HepG2 (cell line): ENCODE results near the gene HIGD1C. TPM values are rescaled to one million over a fixed set of nuclear protein-coding genes. Genes with fewer than 3 reads are reported as not detected.

Source experiments
- AFF4 ChIP-seq: sonication (generic); formaldehyde crosslinking; IDR thresholded peaks from 2 replicates; pipeline ENCODE4 v1.4.0; 2020; ENCODE audit warnings: missing genetic modification reagents
- AGO2 ChIP-seq: fragments of 200-400 bp; formaldehyde crosslinking; optimal IDR thresholded peaks from 2 replicates; pipeline ENCODE3; 2017; ENCODE audit warnings: mild to moderate bottlenecking, low read depth, low read length, moderate library complexity
- BHLHE40 ChIP-seq: IDR thresholded peaks from 2 replicates; pipeline ENCODE4 v1.6.1; 2011; ENCODE audit warnings: low read length, improper control_type of control experiment
- BRD4 ChIP-seq: sonication (generic); formaldehyde crosslinking; IDR thresholded peaks from 2 replicates; pipeline ENCODE4 v1.4.0; 2020; ENCODE audit warnings: missing genetic modification reagents
- EP300 ChIP-seq, 3 experiments: sonication (generic) in 1 of 3; formaldehyde crosslinking in 1 of 3; IDR thresholded peaks; 2 replicates each; pipeline versions ENCODE4 v1.5.1 to v1.6.1; 2011 to 2020; ENCODE audit warnings: low read depth in 2 of 3, low read length in 2 of 3, borderline replicate concordance in 1 of 3, improper control_type of control experiment in 1 of 3, mild to moderate bottlenecking in 1 of 3, missing genetic modification reagents in 1 of 3, moderate library complexity in 1 of 3
- JUND ChIP-seq: sonication (generic); formaldehyde crosslinking; IDR thresholded peaks from 2 replicates; pipeline ENCODE4 v1.8.0; 2022; ENCODE audit warnings: mild to moderate bottlenecking, missing genetic modification reagents
- MLXIP ChIP-seq: sonication (generic); formaldehyde crosslinking; IDR thresholded peaks from 2 replicates; pipeline ENCODE4 v1.9.0; 2021; ENCODE audit warnings: missing genetic modification reagents, borderline replicate concordance
- PAWR ChIP-seq: sonication (generic); formaldehyde crosslinking; IDR thresholded peaks from 2 replicates; pipeline ENCODE4 v1.4.0; 2020; ENCODE audit warnings: missing genetic modification reagents, mild to moderate bottlenecking, borderline replicate concordance
- SCMH1 ChIP-seq: sonication (generic); formaldehyde crosslinking; IDR thresholded peaks from 2 replicates; pipeline ENCODE4 v1.9.0; 2021; ENCODE audit warnings: missing genetic modification reagents, mild to moderate bottlenecking, borderline replicate concordance
- SETDB1 ChIP-seq: sonication (generic); formaldehyde crosslinking; IDR thresholded peaks from 2 replicates; pipeline ENCODE4 v1.5.1; 2020; ENCODE audit warnings: missing genetic modification reagents, mild to moderate bottlenecking, borderline replicate concordance
- SIX1 ChIP-seq: sonication (generic); formaldehyde crosslinking; IDR thresholded peaks from 2 replicates; pipeline ENCODE4 v1.4.0; 2020; ENCODE audit warnings: missing genetic modification reagents, borderline replicate concordance
- SMAD3 ChIP-seq: sonication (generic); formaldehyde crosslinking; IDR thresholded peaks from 2 replicates; pipeline ENCODE4 v1.4.0; 2020; ENCODE audit warnings: missing genetic modification reagents
- SOX13 ChIP-seq, 3 experiments: fragments of 450-650 bp in 1 of 3; sonication (generic) in 1 of 3; formaldehyde crosslinking in 1 of 3; IDR thresholded peaks in 2 of 3; conservative IDR thresholded peaks in 1 of 3; 2 replicates each; pipeline versions ENCODE4 v1.5.0 to v1.6.1; 2016 to 2020; ENCODE audit warnings: antibody characterized with exemption in 1 of 3, mild to moderate bottlenecking in 1 of 3, missing compliant biosample characterization in 1 of 3, missing genetic modification reagents in 1 of 3, moderate library complexity in 1 of 3
- XRCC5 ChIP-seq: fragments of 200-400 bp; formaldehyde crosslinking; optimal IDR thresholded peaks from 2 replicates; pipeline ENCODE3; 2017; ENCODE audit warnings: mild to moderate bottlenecking, low read length
- ZBTB8A ChIP-seq: sonication (generic); formaldehyde crosslinking; IDR thresholded peaks from 2 replicates; pipeline ENCODE4 v1.4.0; 2020; ENCODE audit warnings: mild to moderate bottlenecking, low read depth, missing genetic modification reagents, borderline replicate concordance
- ZNF143 ChIP-seq: sonication (generic); formaldehyde crosslinking; IDR thresholded peaks from 2 replicates; pipeline ENCODE4 v1.4.0; 2020; ENCODE audit warnings: missing genetic modification reagents
- ZNF180 ChIP-seq: sonication (generic); formaldehyde crosslinking; IDR thresholded peaks from 2 replicates; pipeline ENCODE4 v1.4.0; 2020; ENCODE audit warnings: low read depth, missing genetic modification reagents, borderline replicate concordance
- ZNF605 ChIP-seq: sonication (generic); formaldehyde crosslinking; IDR thresholded peaks from 2 replicates; pipeline ENCODE4 v1.8.0; 2022; ENCODE audit warnings: mild to moderate bottlenecking, missing genetic modification reagents
- ZNF703 ChIP-seq: sonication (generic); formaldehyde crosslinking; IDR thresholded peaks from 2 replicates; pipeline ENCODE4 v1.5.1; 2020; ENCODE audit warnings: missing genetic modification reagents, mild to moderate bottlenecking, moderate library complexity, borderline replicate concordance
- ZSCAN30 ChIP-seq: sonication (generic); formaldehyde crosslinking; IDR thresholded peaks from 2 replicates; pipeline ENCODE4 v1.5.0; 2020; ENCODE audit warnings: mild to moderate bottlenecking, missing genetic modification reagents
- polyA plus RNA-seq, 8 experiments: library from polyadenylated mRNA; depleted of rRNA in 3 of 8; stranded (reverse) in 7 of 8; unstranded in 1 of 8; fragments of >200 nt; fragmentation: Illumina TruSeq in 4 of 8; extraction: Trizol in 4 of 8; gene quantifications; 2 replicates each; pipeline versions ENCODE4 v1.2.1 to v1.2.3, GENCODE V29; 2011 to 2016; ENCODE audit warnings: low read depth in 4 of 8, missing spikeins in 1 of 8, mixed read lengths in 1 of 8; ENCODE audit not compliant: insufficient read depth in 1 of 8
- total RNA-seq, 5 experiments: library from RNA; depleted of rRNA; stranded (reverse); fragments of >200 nt; fragmentation: Illumina TruSeq; extraction: Trizol; gene quantifications; 2 replicates each; pipeline ENCODE4 v1.2.3, GENCODE V29; 2016; ENCODE audit warnings: low read depth in 1 of 5

HIGD1C gene
- total and polyA plus RNA-seq, 2 of the 13 experiments (the other 11 are each of a cell fraction or from before 2014, with no cell fraction given), result not detected

GRCh38 chr12:50924439-50925341, 27.7 kb upstream of the HIGD1C start (continued):
- peak; percentile 48 for TF ChIP-seq XRCC5
- TF ChIP-seq PAWR (CRISPR knock-in tag), result no peak
- TF ChIP-seq AGO2, result no peak
- no peak for TF ChIP-seq JUND (CRISPR knock-in tag)
- 0 out of 4 replicates have a peak, but pooled peaks of 1 of the 2 experiments have one; percentile 8 for TF ChIP-seq EP300 (IDR thresholded peaks at IDR 0.05; ENCODE audit: low read depth in 2 of 2, low read length in 2 of 2)
- no peak for TF ChIP-seq EP300 (CRISPR knock-in tag; IDR thresholded peaks at IDR 0.05; ENCODE audit: borderline replicate concordance)
- TF ChIP-seq MLXIP (CRISPR knock-in tag), result no peak
- no peak for TF ChIP-seq SCMH1 (CRISPR knock-in tag)
- no peak for TF ChIP-seq ZBTB8A (CRISPR knock-in tag)
- TF ChIP-seq BHLHE40, result no peak
- no peak for TF ChIP-seq BRD4 (CRISPR knock-in tag)
- TF ChIP-seq ZNF605, result peak; percentile 26; the same call in 1 of the 2 replicates
- TF ChIP-seq ZNF180 (CRISPR knock-in tag), result no peak
- no peak for TF ChIP-seq SOX13 (IDR thresholded peaks at IDR 0.05)
- no peak for TF ChIP-seq SOX13 (CRISPR knock-in tag; conservative IDR thresholded peaks at IDR 0.05 in 1 of 2, IDR thresholded peaks at IDR 0.05 in 1 of 2)
- no peak for TF ChIP-seq ZSCAN30 (CRISPR knock-in tag)
- no peak for TF ChIP-seq SMAD3 (CRISPR knock-in tag)
- TF ChIP-seq ZNF143 (CRISPR knock-in tag), result no peak
- no peak for TF ChIP-seq SIX1
- TF ChIP-seq SETDB1, result no peak
- no peak for TF ChIP-seq AFF4 (CRISPR knock-in tag)
- TF ChIP-seq ZNF703, result no peak
